HG02763 (cell line): ENCODE data around the gene CCDC89.
"Not testable (repeated sequence)": the region's sequence is repeated elsewhere in the genome, so short reads cannot be mapped to it uniquely, and the experiment has no call there.

ENCODE experiments used
- ATAC-seq: cut with Tn5 transposase; IDR thresholded peaks from one replicate; pipeline ENCODE4 v1.9.1; 2021; ENCODE audit warnings: mild to moderate bottlenecking, moderate library complexity; ENCODE audit not compliant: unreplicated experiment

The CCDC89 gene

DNA sequence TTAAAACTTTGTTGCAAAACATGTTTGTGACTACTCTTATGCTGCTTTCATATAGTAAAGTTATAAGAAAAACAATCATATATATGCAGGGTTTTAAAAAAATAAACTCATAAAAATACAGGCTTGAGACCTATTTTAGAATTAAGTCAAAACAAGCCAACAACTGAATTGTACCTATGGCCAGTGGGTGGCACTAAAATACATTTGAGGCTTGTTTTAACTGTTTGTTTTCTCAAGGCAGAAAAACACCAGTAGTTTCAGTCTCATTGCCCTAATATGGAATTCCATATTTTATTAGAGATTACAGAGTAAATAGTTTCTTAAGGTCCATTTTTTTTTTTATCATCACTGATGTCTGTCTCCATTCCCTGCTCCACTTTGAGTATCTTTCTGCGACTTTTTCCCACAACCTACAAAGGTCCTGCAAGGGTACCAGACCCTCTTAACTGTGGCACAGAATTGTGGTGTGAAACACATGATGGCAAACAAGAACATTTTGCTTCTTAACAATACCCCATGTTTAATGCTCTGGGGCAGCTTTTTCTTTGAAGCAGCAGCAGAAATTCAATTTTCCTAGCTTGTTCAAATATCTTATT, 8.5 kb upstream of the CCDC89 start:
- ATAC-seq, result no peak

DNA sequence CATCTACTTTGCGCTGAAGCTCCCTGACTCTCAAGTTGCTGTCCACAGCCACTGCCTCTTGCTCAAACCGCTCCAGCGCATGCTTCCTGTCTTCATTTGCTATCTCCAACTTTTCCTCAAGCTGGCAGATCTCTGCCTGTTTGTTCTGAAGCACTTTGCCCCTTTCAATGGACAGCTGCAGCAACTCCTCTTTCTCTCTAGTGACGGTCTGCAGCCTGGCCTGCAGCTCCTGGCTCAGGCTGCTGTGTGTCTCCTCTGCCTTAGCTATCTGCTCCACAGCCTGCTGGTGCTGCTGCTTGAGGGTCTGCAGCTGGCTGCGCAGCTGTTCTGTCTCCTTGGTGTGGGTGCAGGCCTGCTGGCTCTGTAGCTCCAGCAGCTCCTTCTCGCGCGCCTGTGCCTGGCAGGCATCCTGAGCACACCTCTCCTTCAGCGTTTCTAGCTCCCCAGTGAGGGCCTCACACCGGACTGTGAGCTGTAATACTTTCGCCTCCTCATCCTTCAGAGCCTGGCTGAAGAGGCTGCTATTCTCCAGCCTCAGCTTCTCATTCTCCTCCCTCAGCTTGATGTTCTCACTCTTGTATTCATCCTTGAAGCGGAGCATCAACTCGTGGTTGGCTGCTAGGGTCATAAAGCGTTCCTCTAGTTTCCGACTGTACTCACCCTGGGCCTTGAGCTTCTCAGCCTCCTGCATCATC, 723 bp downstream of the CCDC89 start:
- ATAC-seq, result no peak

DNA sequence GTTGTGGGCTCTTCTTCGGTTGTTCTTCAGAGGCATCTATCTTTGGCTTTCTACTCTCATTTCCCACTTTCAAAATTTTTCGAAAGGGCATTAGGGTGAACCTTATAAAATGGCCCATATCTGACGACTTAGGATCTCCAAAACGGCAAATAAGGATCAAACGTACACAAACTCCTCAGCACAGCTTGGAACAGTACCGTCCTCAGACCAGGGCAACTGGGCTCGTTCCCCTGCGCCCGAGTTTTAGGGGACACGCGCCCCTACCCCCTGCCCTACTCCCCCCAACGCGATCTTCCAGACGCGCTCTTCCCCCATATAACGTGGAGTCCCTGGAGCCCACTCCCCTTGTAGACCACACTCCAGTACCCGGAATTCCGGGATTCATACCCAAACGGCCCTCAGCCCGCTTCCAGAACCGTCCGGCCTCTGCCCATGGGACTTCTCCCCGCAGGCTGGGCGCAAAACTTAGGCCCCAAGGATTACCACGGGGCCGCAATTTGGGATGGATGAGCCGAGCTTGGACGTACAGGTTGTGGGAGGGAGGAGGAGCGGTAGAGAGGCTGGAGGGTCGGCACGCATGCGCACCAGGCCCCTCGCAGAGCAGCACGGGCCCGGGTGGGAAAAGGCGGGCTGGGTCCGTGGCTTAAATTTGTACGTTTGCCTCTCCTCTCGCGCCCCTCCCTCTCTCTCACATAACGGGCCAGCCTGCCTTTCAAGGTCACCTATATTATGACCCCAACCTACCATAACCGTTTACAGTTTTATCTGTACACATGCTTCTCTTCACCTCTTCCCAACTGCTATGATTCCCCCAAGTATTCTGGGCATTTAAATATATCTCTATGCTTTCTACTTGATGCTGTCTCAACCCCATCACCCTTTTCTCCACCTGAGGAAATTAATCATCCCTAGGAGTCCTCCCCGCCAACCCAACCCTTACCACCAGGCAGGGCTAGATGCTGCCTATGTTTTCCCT, 3.4 kb downstream of the CCDC89 start:
- ATAC-seq, result peak; percentile 76

DNA sequence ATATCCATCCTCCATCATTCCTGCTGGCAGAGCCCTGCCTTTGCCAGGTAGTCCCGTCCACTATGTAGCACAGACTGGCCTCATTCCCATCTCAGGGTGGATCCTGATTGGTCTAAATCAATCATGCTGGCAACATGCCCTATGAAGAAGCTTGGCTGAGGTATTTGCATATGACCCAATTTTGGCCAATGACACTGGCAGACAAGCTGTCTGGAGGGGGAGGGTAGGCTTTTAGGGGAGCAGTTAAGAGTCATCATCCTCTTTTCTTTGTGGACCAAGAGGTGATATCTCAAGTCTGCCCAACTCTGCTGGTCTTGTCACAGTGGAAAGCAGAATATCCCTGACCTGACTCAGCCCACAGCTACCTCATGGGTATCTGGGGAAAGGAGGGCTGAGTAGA, 5.1 kb downstream of the CCDC89 start:
- no peak for ATAC-seq

DNA sequence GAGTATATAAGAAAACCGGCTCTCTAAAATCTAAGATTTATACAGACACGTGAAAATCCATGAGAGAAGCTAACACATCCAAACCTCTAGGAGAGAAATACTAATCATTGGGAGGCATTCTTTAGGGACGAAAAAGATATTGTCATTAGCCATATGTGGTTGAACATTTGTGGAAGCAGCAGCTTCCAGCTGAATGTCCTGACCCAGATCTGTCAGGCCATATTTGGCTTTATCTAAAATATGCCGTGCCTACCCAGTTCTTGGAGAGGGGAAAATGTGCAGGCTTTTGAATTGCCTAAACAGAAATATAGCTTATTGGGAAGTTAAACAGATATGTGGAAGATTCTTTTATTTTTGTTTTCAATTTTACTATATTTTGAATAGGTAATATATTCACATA, 6.4 kb downstream of the CCDC89 start:
- ATAC-seq, result no peak

DNA sequence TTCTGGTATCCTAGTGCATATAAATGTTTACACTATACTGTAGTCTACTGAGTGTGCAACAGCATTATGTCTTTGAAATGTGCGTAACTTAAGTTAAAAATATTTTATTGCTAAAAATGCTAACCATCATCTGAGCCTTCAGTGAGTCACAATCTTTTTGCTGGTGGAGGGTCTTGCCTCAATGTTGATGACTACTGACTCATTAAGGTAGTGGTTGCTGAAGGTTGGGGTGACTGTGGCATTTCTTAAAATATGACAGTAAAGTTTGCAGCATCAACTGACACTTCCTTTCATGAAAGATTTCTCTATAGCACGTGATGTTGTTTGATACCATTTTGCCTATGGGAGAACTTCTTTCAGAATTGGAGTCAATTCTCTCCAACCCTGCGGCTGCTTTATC, 12.6 kb downstream of the CCDC89 start:
- ATAC-seq, result no peak

DNA sequence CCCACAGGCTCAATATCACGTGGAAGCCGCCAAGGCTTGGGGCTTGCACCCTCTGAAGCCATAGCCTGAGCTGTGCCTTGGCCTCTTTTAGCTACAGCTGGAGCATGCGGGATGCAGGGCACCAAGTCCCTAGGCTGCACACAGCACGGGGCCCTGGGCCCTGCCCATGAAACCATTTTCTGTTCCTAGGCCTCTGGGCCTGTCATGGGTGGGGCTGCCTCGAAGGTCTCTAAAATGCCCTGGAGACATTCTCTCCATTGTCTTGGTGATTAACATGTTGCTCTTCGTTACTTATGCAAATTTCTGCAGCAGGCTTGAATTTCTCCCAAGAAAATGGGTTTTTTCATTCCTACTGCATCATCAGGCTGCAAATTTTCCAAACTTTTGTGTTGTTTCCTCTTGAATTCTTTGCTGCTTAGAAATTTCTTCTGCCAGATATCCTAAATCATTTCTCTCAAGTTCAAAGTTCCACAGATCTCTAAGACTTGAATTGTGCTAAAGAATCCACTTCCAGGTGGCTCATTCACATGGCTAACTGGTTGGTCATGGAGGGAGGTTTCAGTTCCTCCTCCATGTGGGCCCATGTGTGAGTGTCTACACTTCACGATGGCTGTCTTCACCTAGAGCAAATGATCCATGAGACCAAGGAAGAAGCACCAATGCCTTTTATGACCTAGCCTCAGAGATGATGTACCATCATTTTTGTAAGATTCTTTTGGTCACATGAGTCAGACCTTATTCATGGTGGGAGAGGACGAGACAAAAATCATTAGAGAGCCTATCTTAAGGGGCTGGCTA, 13.7 kb downstream of the CCDC89 start:
- ATAC-seq, result no peak

DNA sequence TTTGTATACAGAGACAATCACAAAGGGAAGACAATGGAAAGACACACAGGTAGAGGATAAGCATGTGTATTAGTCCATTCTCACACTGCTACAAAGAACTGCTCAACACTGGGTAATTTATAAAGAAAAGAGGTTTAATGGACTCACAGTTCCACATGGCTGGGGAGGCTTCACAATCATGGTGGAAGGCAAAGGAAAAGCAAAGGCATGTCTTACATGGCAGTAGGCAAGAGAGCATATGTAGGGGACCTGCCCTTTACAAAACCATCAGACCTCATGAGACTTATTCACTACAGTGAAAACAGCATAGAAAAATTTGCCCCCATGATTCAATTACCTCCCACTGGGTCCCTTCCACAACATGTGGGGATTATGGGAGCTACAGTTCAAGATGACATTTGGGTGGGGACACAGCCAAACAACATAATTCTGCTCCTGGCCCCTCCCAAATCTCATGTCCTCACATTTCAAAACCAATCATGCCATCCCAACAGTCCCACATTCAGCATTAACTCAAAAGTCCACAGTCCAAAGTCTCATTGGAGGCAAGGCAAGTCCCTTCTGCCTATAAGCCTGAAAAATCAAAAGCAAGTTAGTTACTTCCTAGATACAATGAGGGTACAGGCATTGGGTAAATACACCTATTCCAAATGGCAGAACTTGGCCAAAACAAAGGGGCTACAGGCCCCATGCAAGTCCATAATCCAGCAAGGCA, 14.9 kb downstream of the CCDC89 start:
- ATAC-seq, result not testable (repeated sequence)

DNA sequence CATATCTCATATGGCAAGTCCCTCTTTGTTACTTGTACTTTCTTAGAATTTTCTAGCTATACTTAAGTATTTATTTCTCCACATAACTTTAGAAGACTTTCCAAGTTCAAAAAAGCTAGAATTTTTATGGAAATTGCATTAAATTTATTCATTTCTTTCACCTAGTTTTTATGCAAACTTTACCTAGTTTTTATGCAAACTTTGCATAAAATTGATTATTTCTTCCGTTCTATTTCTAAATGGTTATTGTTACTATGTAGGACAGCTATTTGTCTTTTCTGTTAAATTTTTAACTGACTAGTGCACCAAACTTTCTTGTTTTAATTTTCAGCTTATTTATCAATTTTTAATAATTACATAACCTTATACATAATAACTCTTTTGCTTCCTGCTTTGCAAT, 17.8 kb downstream of the CCDC89 start:
- no peak for ATAC-seq

DNA sequence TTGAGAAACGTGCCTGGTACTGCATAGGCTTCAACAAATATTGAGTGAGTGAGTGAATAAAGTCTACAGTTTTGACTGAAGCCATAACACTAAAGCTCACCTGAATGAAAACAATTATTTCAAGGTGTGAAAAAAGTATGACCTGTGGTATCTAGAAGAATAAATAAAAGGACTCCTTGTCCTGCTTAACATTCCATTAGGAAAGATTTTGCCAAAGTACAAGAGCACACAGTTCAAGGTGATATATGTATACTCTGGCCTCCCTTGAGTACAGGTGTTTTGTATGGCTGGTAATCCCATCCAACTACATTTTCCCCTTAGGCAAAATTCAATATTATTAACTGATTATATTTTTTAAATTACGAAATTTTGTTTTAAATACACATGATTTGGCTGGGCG, 19.3 kb downstream of the CCDC89 start:
- ATAC-seq, result no peak

DNA sequence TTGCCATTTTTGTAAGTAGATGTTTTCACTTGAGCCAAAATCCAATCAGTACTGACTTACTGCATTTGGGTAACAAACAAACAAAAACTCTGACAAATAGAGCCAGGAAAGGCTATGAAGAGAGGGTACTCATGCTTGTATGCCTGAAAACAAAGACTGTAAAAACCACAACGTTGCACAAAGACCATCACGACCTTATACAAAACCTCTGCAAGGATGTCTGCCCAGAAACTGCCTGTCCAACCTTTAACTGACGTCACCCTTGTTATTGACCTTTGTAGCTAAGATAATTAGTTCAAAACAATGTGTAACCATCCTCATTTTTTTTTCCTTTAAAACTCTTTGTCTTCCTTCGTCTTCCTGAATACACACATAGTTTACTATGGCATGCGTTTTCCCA, 20.3 kb downstream of the CCDC89 start:
- ATAC-seq, result no peak

DNA sequence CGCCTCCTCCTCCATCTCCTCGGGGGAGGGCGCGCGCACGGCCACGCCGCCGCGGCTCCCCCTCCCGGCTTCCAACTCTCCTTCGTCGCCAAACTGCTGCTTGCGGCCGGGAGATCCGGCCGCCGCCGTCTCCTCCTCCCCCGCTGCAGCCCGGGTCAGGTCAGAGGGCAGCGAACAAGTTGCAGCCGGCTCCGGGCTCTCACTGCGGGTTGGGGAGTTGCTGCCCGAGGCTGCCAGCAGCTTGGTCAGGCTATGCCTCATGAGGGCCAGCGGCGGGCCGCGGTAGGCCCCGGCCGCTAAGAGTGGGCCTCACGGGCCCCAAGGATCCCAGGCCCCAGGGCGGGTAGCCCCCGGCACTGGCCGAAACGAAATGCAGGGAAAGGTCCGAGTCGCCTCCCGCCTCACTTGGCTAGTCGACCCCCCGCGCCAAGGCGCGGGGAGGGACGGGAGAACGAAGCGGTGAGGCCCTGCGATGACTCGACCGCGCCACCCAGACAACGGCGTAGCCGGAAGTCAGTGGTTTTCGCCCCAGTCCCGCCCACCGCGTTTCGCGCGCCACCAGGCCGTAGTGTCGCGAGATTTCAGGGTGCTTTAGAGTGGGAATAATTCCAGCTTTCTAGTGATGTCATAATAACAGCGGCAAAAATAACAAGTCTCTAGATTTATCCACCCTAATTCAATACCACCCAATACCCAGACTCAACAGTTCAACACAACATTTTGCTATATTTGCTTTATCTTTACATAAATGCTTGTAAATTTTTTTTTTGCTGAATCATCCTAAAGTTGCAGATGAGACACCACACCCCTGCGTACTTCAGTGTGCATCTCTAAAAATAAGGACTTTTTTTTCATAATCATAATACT, 21.1 kb downstream of the CCDC89 start, which contains the start of gene CREBZF:
Gene CREBZF (minus strand): TSS at position 515 of the 867 bp plus-strand sequence. CDS start 254 bp downstream, at position 261.
- peak; percentile 84 for ATAC-seq

DNA sequence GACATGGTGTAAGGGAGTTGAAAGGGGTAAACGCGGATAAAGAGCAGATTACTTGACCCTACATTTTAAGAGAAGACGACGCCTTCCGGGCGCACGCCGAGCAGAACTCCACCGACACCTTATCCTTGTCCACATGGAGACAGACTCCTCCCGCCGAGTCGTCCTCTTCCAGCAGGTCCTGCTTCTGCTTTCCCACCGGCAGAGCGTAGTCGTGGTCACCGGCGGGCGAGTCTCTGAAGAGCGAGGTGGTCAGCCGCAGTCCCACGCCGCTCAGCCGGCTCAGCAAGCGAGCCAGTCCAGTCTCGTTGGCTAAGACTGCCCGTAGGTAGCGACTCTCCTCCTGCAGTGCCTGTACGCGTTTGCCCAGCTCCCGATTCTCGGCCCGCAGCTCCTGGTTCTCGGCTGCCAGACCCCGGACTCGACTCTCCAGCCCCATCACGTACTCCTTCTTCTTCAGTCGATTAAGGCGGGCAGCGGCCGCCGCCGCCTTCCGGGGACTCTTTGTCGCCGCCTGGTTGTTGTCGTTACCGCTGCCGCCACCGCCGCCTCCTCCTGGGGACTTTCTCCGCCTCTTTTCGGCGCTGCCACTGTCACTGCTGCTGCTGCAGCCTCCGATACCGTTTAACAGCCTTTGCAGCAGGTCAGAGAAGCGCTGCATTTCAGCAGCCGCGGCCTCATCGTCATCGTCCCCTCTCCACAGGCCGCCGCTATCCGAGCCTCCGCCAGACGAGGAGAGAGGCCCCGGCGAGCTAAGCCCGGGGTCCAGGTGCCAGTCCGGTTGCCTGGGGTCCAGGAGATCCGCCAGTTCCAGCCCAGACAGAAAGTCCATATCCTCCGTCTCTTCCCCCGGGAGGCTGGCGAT, 22.0 kb downstream of the CCDC89 start:
- peak; percentile 68 for ATAC-seq

DNA sequence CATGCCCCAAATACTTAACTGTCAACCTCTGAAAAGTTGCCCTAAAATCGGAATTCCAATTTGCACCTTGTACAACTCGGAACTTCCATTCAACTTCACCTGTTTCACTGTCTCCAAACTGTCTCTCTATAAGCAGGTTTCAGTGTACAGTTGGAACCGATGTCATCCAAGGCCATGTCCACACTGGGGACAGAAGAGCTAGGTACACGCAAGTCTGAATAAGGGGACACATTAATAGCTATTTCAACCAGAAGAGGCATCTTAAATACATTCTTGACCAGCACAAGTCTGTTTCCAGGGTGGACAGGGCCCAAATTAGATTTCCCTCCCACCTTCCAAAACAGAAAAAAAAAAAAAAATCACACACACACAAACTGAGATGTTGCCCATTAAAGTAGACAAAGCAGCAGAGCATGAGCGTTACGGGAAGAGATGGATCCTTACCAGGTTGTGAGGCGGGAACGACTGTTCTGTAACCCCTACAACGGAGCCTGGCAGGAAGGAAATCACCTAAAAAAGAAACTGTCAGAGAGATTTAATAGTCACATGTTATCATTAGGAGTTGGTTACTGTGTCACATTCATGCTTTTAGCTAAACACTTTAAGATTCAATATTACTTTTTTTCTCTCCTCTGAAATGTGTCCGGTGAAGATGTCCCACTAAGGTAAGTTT, 22.8 kb downstream of the CCDC89 start:
- no peak for ATAC-seq

DNA sequence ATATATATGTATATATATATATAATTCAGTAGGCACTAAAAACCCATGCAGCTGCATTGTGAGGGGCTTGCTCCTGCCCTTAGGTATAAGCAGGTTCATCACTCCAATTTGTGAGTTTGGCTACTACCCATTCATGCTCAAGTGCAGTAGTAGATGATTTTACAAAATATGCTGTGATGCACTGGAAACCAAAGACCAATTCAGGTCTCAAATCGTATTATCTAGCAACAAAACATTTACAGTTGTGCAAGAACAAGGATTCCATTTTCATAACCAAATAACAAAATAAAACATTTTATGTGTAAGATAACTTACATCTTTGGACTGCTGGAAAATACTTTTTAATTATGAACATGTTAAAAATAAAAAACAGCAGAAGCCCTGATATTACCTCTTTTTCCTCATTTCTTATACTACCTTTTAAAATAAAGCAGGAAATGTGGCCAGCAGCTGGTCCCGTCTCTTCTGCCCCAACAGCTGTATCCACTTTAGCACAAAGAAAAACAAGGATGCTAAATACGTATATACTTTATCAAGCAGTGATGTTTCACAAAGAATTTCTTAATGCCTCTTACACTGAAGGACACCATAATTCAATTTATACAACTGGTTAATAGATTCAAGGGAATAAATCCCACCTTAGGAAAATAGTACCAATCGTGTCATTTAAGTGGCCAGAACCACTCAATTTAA, 23.9 kb downstream of the CCDC89 start:
- ATAC-seq, result no peak

DNA sequence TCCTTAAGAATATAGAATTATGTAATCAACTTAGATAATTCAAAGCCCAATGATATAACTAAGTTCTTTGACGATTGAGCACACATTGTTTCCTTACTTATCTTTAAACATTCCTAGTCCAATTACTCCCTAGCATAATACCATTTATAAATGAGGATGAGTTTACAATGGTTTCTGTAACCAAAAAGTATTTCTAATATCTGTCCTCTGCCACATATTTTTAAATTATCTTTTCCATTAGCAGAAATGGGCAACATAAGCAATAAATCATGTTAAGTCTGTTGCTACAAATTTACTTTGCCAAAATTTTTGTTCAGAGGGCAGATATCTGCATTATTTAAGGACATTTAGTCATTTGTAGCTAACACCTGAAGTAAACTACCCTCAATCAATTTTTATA, 27.8 kb downstream of the CCDC89 start:
- no peak for ATAC-seq

DNA sequence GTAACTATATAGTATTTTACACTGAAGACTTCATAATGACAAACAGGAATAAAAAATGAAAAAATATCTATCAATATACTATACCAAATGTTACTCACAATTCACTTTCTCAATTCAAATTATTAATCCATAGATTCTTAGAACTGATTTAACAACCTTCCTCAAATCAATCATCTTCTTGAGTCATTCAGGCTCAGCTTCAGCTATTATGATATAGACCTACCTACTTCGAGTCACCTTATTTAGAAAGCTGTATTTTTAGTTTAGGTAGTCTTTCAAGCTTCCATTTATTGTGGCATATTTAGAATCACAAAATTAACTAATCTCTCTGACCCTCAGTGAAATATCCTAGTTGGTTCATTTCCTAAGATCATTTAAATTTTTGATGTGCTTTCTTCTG, 29.2 kb downstream of the CCDC89 start:
- ATAC-seq, result no peak
